DND-41 (cell line): ENCODE data around the gene TBXA2R.

Source experiments
- ATAC-seq: fragments of 200-7000 bp; cut with Tn5 transposase; 3 replicates; pipeline ENCODE4 v1.9.1; 2021; ENCODE audit warnings: low read depth; ENCODE audit not compliant: insufficient read depth
- DNase-seq: peaks from one replicate; pipeline ENCODE4 v3.0.0-alpha.2; 2020
- H2AFZ ChIP-seq: 2 replicates; pipeline ENCODE4 v1.6.0; 2012; ENCODE audit warnings: low read depth, low read length
- H3K27ac ChIP-seq: 2 replicates; pipeline ENCODE4 v1.5.1; 2012; ENCODE audit warnings: low read length, inconsistent platforms
- H3K27me3 ChIP-seq: fragments of 200-600 bp; sonication (generic); 2 replicates; pipeline ENCODE4 v1.6.0; 2012; ENCODE audit warnings: low read length, mild to moderate bottlenecking, inconsistent platforms; ENCODE audit not compliant: insufficient read depth, poor library complexity
- H3K36me3 ChIP-seq: 2 replicates; pipeline ENCODE4 v1.5.1; 2012; ENCODE audit warnings: low read length, inconsistent platforms; ENCODE audit not compliant: insufficient read depth
- H3K4me1 ChIP-seq: 2 replicates; pipeline ENCODE4 v1.5.1; 2012; ENCODE audit warnings: mild to moderate bottlenecking, low read length; ENCODE audit not compliant: insufficient read depth
- H3K4me2 ChIP-seq: 2 replicates; pipeline ENCODE4 v1.6.0; 2012; ENCODE audit warnings: mild to moderate bottlenecking, moderate library complexity, low read length, inconsistent platforms; ENCODE audit not compliant: insufficient read depth
- H3K4me3 ChIP-seq, 2 experiments: fragments of 200-600 bp in 1 of 2; shearing (Covaris generic) in 1 of 2; 2 replicates each; pipeline ENCODE4 v1.5.1; 2012 to 2016; ENCODE audit warnings: inconsistent platforms in 2 of 2, low read length in 2 of 2, mild to moderate bottlenecking in 2 of 2, low read depth in 1 of 2, moderate library complexity in 1 of 2
- H3K79me2 ChIP-seq: 2 replicates; pipeline ENCODE4 v1.6.0; 2012; ENCODE audit warnings: low read length, inconsistent platforms; ENCODE audit not compliant: insufficient read depth
- H3K9ac ChIP-seq: 2 replicates; pipeline ENCODE4 v1.6.0; 2012; ENCODE audit warnings: low read depth, mild to moderate bottlenecking, inconsistent platforms, low read length, moderate library complexity
- H3K9me3 ChIP-seq: 2 replicates; pipeline ENCODE4 v1.5.1; 2012; ENCODE audit warnings: low read length, moderate library complexity, mild to moderate bottlenecking, inconsistent platforms; ENCODE audit not compliant: insufficient read depth, severe bottlenecking
- H4K20me1 ChIP-seq: 2 replicates; pipeline ENCODE4 v1.6.0; 2012; ENCODE audit warnings: low read length; ENCODE audit not compliant: insufficient read depth
- EZH2 ChIP-seq: IDR thresholded peaks from 3 replicates; pipeline ENCODE4 v1.6.1; 2012; ENCODE audit warnings: borderline replicate concordance, low read depth, mild to moderate bottlenecking, moderate library complexity, low read length, inconsistent platforms; ENCODE audit not compliant: severe bottlenecking
- TF ChIP-seq, protein P1 (sequence below): IDR thresholded peaks from 2 replicates; pipeline ENCODE4 v1.5.1; 2012; ENCODE audit warnings: borderline replicate concordance, low read length, moderate library complexity, mild to moderate bottlenecking; ENCODE audit not compliant: poor library complexity, severe bottlenecking; ENCODE audit errors: extremely low read depth

The TBXA2R gene

DNA sequence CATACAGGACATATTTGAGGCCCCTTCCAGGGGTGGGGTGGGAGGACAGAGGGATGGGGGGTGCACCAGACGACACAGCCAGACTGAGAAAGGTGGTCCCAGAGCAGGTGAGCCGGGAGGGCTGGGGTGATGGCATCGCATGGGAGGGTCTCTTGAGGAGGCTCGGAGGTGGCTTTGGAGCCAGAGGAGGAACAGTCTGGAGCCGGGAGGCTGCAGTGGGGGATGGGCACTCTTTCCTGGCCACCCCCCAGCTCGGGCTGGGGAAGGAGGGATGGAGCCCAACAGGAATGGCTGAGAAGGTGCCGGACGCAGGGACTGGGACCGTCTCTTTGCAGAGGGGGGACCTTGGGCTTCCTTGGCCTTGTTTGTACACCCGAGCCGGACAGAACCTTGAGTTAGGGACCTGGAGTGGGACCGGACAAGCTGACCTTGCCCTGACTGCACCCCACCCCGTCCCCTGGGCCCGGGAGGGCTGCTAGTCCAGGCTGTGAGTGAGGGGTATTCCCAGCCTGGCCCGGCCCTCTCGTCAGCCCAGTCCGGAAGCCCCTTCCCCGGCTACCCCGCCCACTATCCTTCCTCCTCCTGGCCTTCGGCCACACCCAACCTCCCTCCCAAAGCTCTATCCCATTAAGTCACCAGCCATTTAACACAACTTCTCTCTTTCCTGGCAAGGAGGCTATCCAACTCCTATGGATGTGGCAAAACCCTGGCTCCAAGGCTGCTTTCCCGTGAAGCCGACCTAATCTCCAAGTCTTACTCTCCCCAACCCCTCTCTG, 816 bp upstream of the TBXA2R start:
- peaks cover 21% of the 10 kb centered on the region for H3K36me3 ChIP-seq
- H3K4me2 ChIP-seq = no peak overlapping the region
- no peaks in the 10 kb centered on the region for H4K20me1 ChIP-seq
- H2AFZ ChIP-seq = no peak overlapping the region
- TF ChIP-seq, protein P1, sequence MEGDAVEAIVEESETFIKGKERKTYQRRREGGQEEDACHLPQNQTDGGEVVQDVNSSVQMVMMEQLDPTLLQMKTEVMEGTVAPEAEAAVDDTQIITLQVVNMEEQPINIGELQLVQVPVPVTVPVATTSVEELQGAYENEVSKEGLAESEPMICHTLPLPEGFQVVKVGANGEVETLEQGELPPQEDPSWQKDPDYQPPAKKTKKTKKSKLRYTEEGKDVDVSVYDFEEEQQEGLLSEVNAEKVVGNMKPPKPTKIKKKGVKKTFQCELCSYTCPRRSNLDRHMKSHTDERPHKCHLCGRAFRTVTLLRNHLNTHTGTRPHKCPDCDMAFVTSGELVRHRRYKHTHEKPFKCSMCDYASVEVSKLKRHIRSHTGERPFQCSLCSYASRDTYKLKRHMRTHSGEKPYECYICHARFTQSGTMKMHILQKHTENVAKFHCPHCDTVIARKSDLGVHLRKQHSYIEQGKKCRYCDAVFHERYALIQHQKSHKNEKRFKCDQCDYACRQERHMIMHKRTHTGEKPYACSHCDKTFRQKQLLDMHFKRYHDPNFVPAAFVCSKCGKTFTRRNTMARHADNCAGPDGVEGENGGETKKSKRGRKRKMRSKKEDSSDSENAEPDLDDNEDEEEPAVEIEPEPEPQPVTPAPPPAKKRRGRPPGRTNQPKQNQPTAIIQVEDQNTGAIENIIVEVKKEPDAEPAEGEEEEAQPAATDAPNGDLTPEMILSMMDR = no peak
- TF ChIP-seq EZH2 = no peak
- no peaks in the 10 kb centered on the region for H3K79me2 ChIP-seq
- H3K9ac ChIP-seq = no peak overlapping the region
- H3K4me3 ChIP-seq = no peak overlapping the region
- H3K27ac ChIP-seq = no peak overlapping the region
- no peaks in the 10 kb centered on the region for H3K27me3 ChIP-seq
- no peaks in the 10 kb centered on the region for H3K9me3 ChIP-seq
- no peak for DNase-seq
- no peak for ATAC-seq
- H3K4me1 ChIP-seq = no peaks in the 10 kb centered on the region

DNA sequence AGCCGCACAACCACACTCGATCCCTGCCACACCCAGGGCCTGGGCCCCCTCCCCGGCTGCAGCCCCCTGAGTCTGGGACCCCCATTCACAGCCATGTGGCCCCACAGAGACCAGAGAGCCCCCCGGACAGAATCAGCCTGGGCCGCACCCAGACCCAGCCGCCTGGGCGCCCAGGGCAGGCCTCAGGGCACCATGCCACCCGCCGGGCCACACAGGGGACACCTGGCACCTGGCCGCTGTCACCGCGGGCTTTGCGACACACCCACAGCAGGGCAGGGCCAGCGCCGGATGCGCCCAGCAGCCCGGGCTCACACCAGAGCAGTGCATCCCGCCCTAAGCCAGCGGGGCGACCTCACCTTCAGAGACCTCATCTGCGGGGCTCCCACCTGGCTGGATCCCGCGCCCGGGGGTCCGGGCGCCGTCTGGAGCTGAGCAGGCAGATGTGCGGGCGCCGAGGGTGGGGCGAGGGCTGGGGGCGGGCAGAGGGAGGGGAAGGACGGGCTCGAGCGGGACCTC, 443 bp downstream of the TBXA2R start:
- DNase-seq = no peak
- H2AFZ ChIP-seq = no peak overlapping the region
- no peaks in the 10 kb centered on the region for H4K20me1 ChIP-seq
- ATAC-seq = no peak
- H3K4me2 ChIP-seq = no peak overlapping the region
- no peaks in the 10 kb centered on the region for H3K79me2 ChIP-seq
- H3K27me3 ChIP-seq = no peaks in the 10 kb centered on the region
- no peaks in the 10 kb centered on the region for H3K9me3 ChIP-seq
- no peaks in the 10 kb centered on the region for H3K4me1 ChIP-seq
- no peak overlapping the region for H3K9ac ChIP-seq
- H3K4me3 ChIP-seq = no peak overlapping the region
- peaks cover 9% of the 10 kb centered on the region for H3K36me3 ChIP-seq
- TF ChIP-seq EZH2 = no peak
- TF ChIP-seq, protein P1 = no peak
- no peak overlapping the region for H3K27ac ChIP-seq

DNA sequence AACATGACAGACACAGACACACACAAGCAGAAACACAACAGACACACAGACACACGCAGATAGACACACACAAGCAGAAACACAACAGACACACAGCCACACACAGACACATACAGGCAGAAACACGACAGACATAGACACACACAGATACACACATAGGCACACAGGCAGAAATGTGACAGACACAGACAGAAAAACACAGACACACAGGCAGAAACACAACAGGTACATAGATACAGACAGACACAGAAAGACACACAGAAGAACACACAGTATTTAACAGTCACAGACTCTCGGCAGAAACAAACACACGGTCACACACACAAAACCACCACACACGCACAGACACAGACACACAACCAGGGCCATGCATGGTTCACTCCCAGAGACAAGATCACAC, 905 bp downstream of the TBXA2R start:
- H3K27ac ChIP-seq = no peak overlapping the region
- H3K9ac ChIP-seq = no peak overlapping the region
- TF ChIP-seq EZH2 = no peak
- TF ChIP-seq, protein P1 = no peak
- DNase-seq (no peak), ATAC-seq (no peak)
- H3K4me1 ChIP-seq = no peaks in the 10 kb centered on the region
- no peak overlapping the region for H3K4me2 ChIP-seq
- no peaks in the 10 kb centered on the region for H3K79me2 ChIP-seq
- H3K27me3 ChIP-seq = no peaks in the 10 kb centered on the region
- H4K20me1 ChIP-seq = no peaks in the 10 kb centered on the region
- no peak overlapping the region for H3K4me3 ChIP-seq
- H3K36me3 ChIP-seq = peaks cover 4% of the 10 kb centered on the region
- H3K9me3 ChIP-seq = no peaks in the 10 kb centered on the region
- no peak overlapping the region for H2AFZ ChIP-seq
